H1 (cell line): ENCODE measurements around the gene HIVEP2. TPM values are rescaled to one million over a fixed set of nuclear protein-coding genes. Genes with fewer than 3 reads are reported as not detected.

Experiments used
- FOSL1 ChIP-seq: IDR thresholded peaks from 2 replicates; pipeline ENCODE4 v1.6.1; 2011; ENCODE audit warnings: mild to moderate bottlenecking, low read depth, low read length, moderate library complexity; ENCODE audit not compliant: insufficient read depth
- NRF1 ChIP-seq: IDR thresholded peaks from 2 replicates; pipeline ENCODE4 v1.6.1; 2011; ENCODE audit warnings: mild to moderate bottlenecking, low read depth, low read length, improper control_type of control experiment
- POLR2AphosphoS5 ChIP-seq: IDR thresholded peaks from 2 replicates; pipeline ENCODE4 v1.6.1; 2011; ENCODE audit warnings: low read depth, low read length
- SAP30 ChIP-seq: fragments of 300-600 bp; sonication (generic); IDR thresholded peaks from 2 replicates; pipeline ENCODE4 v1.7.1; 2012; ENCODE audit warnings: low read length, moderate library complexity, mild to moderate bottlenecking, inconsistent platforms; ENCODE audit not compliant: insufficient read depth, insufficient replicate concordance
- SIN3A ChIP-seq, 2 experiments: IDR thresholded peaks in 1 of 2; conservative IDR thresholded peaks in 1 of 2; 2 replicates each; pipeline ENCODE4 v1.6.1; 2011 to 2012; ENCODE audit warnings: low read length in 2 of 2, improper control_type of control experiment in 1 of 2, low read depth in 1 of 2, mild to moderate bottlenecking in 1 of 2
- polyA plus RNA-seq, 7 experiments: library from polyadenylated mRNA; depleted of rRNA in 3 of 7; stranded (reverse) in 5 of 7; unstranded in 2 of 7; fragments of >200 nt in 5 of 7; fragments of 200-250 nt in 2 of 7; gene quantifications; 1 replicate in 5 of 7; 2 replicates in 1 of 7; 4 replicates in 1 of 7; pipeline versions ENCODE4 v1.2.1 to v1.2.3, GENCODE V29; 2011 to 2013; ENCODE audit warnings: missing spikeins in 2 of 7, mixed read lengths in 2 of 7
- total RNA-seq: library from RNA; stranded (reverse); fragmentation: NEBNext Ultra II Directional; extraction: Animal tissue kit (Norgen Biotek cat#: 25700); gene quantifications from 2 replicates; pipeline ENCODE4 v1.2.1, GENCODE V29; 2021

Gene HIVEP2
- total and polyA plus RNA-seq, 2 of the 8 experiments (the other 6 are each of a cell fraction or from before 2014, with no cell fraction given): 2.2 to 6.1 TPM

- TF ChIP-seq POLR2AphosphoS5: no peak
- TF ChIP-seq SIN3A (conservative IDR thresholded peaks at IDR 0.05 in 1 of 2, IDR thresholded peaks at IDR 0.05 in 1 of 2; ENCODE audit: low read depth in 1 of 2, low read length in 2 of 2): no peak
- TF ChIP-seq NRF1: no peak
- TF ChIP-seq SAP30: no peak
- TF ChIP-seq FOSL1: no peak
Observed at GRCh38 chr6:142731611-142732010, 213.4 kb downstream of the HIVEP2 start (continued).
